Measurements from ENCODE around the gene ZNF554. TPM values are rescaled to one million over a fixed set of nuclear protein-coding genes. Genes with fewer than 3 reads are reported as not detected.

Gene ZNF554
- polyA plus RNA-seq, 1 of the 3 experiments (the other 2 are of a cell fraction) = 1.7 TPM

DNA sequence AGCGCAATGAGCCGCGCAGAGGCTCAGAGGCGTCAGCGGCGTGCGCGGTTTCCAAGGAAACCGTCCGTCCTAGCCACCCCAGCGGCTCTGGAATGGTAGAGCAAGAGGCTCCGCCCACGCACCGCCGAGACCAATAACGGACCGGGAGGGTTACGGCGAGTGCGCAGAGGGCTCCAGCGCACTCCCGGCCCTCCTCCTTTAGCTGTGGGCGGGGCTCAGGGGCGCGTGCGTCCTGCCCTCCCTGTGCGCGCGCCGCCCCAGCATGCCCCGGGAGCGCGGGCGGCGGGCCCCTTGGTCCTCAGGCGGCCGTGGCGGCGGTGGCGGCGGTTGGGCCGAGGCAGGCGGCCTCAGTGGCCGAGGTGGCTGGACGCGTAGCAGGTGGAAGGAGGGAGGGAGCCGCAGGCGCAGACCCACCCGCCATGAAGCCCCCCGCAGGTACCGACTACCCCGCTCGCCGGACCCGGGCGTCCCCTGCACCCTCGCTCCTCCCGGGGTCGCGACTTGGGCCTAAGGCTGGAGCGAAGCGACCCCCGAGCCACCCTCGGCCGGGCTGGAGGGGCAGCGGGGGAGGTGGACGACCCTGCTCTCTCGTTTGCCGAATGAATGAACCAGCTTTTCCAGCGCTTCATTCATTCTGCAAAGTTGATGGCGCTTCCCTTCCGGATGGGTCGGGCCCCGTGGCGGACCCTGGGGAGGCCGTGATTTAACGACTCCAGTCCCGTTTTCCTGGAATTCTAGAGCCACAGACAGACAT lies 34.2 kb upstream of the ZNF554 start, which contains the start of gene THOP1:
TSS of gene THOP1 (plus strand) at position 260 of the 754 bp plus-strand sequence. CDS start at position 420, 160 bp downstream.
- Histone ChIP-seq H3K9me2 (no peaks in the 10 kb centered on the region), H3K4me3 (ENCODE audit: low read depth in 2 of 2, low read length in 1 of 2) (peak within 1 kb of the TSS; percentile 86 to 90), H3K79me2 (ENCODE audit: insufficient read depth) (peaks cover 75% of the 10 kb centered on the region), H3K9me3 (no peaks in the 10 kb centered on the region), H2AFZ (ENCODE audit: low read depth) (peak within 1 kb of the TSS; percentile 92), H3K4me1 (ENCODE audit: control insufficient read depth in 1 of 2, insufficient read depth in 2 of 2, low read depth in 1 of 2, low read length in 1 of 2) (peaks cover 4 to 25% of the 10 kb centered on the region in 2 experiments; a peak in 2 of 4 replicates), H3K27ac (ENCODE audit: low read depth in 2 of 2, low read length in 1 of 2) (peak within 1 kb of the TSS; percentile 61 to 77), H3K36me3 (replicated peaks in 1 of 2; ENCODE audit: control insufficient read depth in 1 of 2, insufficient read depth in 2 of 2, low read length in 1 of 2) (peaks cover 0 to 8% of the 10 kb centered on the region in 2 experiments), H4K20me1 (ENCODE audit: insufficient read depth) (peaks cover 17% of the 10 kb centered on the region), H3F3A (replicated peaks; ENCODE audit: insufficient read depth) (peaks cover 12% of the 10 kb centered on the region), H3K4me2 (peak within 1 kb of the TSS; percentile 83), H3K9ac (peak within 1 kb of the TSS; percentile 86), H3K27me3 (ENCODE audit: insufficient read depth) (no peaks in the 10 kb centered on the region)
- peak; percentile 99 for DNase-seq
- ChIA-PET POLR2A (interaction anchor here (0.6 to 1.0 kb wide), 2 partner anchors 34 to 68 kb away, joined by 3 read pairs; no protein-coding TSS in a partner anchor), CTCF (interaction anchor here (0.8 to 3.4 kb wide), 4 partner anchors 8 to 149 kb away, joined by 3 to 13 read pairs (median 3); partner anchors contain the start of genes ZNF554 and ZNF555)
- WGBS (ENCODE audit: low lambda C conversion rate) = 1% methylated on average over 13 of the region's 78 CpGs
- TF ChIP-seq, protein P1, sequence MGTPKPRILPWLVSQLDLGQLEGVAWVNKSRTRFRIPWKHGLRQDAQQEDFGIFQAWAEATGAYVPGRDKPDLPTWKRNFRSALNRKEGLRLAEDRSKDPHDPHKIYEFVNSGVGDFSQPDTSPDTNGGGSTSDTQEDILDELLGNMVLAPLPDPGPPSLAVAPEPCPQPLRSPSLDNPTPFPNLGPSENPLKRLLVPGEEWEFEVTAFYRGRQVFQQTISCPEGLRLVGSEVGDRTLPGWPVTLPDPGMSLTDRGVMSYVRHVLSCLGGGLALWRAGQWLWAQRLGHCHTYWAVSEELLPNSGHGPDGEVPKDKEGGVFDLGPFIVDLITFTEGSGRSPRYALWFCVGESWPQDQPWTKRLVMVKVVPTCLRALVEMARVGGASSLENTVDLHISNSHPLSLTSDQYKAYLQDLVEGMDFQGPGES (IDR thresholded peaks at IDR 0.05; ENCODE audit: low read depth, low read length) = no peak
- peak; percentile 97 for TF ChIP-seq NRF1 (IDR thresholded peaks at IDR 0.05; ENCODE audit: low read depth, low read length)
- TF ChIP-seq, protein P2, sequence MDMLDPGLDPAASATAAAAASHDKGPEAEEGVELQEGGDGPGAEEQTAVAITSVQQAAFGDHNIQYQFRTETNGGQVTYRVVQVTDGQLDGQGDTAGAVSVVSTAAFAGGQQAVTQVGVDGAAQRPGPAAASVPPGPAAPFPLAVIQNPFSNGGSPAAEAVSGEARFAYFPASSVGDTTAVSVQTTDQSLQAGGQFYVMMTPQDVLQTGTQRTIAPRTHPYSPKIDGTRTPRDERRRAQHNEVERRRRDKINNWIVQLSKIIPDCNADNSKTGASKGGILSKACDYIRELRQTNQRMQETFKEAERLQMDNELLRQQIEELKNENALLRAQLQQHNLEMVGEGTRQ (IDR thresholded peaks at IDR 0.05; ENCODE audit: borderline replicate concordance, low read depth, low read length) = no peak
- TF ChIP-seq MEF2A (IDR thresholded peaks at IDR 0.05; ENCODE audit: borderline replicate concordance, low read depth) = no peak
- TF ChIP-seq EZH2phosphoT487 (IDR thresholded peaks at IDR 0.05; ENCODE audit: borderline replicate concordance, low read depth) = no peak
- no peak for TF ChIP-seq RCOR1 (IDR thresholded peaks at IDR 0.05; ENCODE audit: low read length)
- TF ChIP-seq, protein P3, sequence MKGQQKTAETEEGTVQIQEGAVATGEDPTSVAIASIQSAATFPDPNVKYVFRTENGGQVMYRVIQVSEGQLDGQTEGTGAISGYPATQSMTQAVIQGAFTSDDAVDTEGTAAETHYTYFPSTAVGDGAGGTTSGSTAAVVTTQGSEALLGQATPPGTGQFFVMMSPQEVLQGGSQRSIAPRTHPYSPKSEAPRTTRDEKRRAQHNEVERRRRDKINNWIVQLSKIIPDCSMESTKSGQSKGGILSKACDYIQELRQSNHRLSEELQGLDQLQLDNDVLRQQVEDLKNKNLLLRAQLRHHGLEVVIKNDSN (IDR thresholded peaks at IDR 0.05; ENCODE audit: borderline replicate concordance, low read depth) = no peak
- TF ChIP-seq GABPA (IDR thresholded peaks at IDR 0.05; ENCODE audit: low read depth) = no peak
- TF ChIP-seq, protein P4, sequence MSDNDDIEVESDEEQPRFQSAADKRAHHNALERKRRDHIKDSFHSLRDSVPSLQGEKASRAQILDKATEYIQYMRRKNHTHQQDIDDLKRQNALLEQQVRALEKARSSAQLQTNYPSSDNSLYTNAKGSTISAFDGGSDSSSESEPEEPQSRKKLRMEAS (IDR thresholded peaks at IDR 0.05; ENCODE audit: low read depth) = peak; percentile 32; the same call in 1 of the 2 replicates
- TF ChIP-seq FOXJ3 (CRISPR knock-in tag; IDR thresholded peaks at IDR 0.05) = no peak
- TF ChIP-seq POLR2AphosphoS5 (IDR thresholded peaks at IDR 0.05; ENCODE audit: low read depth, low read length) = peak; percentile 68
- TF ChIP-seq EP300 (IDR thresholded peaks at IDR 0.05; ENCODE audit: borderline replicate concordance in 1 of 2, low read depth in 1 of 2, low read length in 1 of 2) = no peak
- TF ChIP-seq, protein P5, sequence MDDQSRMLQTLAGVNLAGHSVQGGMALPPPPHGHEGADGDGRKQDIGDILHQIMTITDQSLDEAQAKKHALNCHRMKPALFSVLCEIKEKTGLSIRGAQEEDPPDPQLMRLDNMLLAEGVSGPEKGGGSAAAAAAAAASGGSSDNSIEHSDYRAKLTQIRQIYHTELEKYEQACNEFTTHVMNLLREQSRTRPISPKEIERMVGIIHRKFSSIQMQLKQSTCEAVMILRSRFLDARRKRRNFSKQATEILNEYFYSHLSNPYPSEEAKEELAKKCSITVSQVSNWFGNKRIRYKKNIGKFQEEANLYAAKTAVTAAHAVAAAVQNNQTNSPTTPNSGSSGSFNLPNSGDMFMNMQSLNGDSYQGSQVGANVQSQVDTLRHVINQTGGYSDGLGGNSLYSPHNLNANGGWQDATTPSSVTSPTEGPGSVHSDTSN (IDR thresholded peaks at IDR 0.05) = no peak
- TF ChIP-seq TCF12 (IDR thresholded peaks at IDR 0.05) = no peak
- TF ChIP-seq, protein P6, sequence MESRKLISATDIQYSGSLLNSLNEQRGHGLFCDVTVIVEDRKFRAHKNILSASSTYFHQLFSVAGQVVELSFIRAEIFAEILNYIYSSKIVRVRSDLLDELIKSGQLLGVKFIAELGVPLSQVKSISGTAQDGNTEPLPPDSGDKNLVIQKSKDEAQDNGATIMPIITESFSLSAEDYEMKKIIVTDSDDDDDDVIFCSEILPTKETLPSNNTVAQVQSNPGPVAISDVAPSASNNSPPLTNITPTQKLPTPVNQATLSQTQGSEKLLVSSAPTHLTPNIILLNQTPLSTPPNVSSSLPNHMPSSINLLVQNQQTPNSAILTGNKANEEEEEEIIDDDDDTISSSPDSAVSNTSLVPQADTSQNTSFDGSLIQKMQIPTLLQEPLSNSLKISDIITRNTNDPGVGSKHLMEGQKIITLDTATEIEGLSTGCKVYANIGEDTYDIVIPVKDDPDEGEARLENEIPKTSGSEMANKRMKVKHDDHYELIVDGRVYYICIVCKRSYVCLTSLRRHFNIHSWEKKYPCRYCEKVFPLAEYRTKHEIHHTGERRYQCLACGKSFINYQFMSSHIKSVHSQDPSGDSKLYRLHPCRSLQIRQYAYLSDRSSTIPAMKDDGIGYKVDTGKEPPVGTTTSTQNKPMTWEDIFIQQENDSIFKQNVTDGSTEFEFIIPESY (IDR thresholded peaks at IDR 0.05; ENCODE audit: borderline replicate concordance, low read depth) = no peak
- no peak; the same call in 1 of the 2 replicates for TF ChIP-seq SIN3A (IDR thresholded peaks at IDR 0.05; ENCODE audit: borderline replicate concordance, low read depth, low read length)
- no peak for TF ChIP-seq NFIC (IDR thresholded peaks at IDR 0.05; ENCODE audit: borderline replicate concordance)
- TF ChIP-seq JUND (IDR thresholded peaks at IDR 0.05) = no peak
- TF ChIP-seq MXI1 (IDR thresholded peaks at IDR 0.05; ENCODE audit: low read depth, low read length) = peak; percentile 81
- 0 out of 2 replicates have a peak, but pooled peaks have one; percentile 3 for TF ChIP-seq TAF1 (IDR thresholded peaks at IDR 0.05; ENCODE audit: borderline replicate concordance, low read depth, low read length)
- no peak for TF ChIP-seq ELF1 (IDR thresholded peaks at IDR 0.05)
- TF ChIP-seq, protein P7, sequence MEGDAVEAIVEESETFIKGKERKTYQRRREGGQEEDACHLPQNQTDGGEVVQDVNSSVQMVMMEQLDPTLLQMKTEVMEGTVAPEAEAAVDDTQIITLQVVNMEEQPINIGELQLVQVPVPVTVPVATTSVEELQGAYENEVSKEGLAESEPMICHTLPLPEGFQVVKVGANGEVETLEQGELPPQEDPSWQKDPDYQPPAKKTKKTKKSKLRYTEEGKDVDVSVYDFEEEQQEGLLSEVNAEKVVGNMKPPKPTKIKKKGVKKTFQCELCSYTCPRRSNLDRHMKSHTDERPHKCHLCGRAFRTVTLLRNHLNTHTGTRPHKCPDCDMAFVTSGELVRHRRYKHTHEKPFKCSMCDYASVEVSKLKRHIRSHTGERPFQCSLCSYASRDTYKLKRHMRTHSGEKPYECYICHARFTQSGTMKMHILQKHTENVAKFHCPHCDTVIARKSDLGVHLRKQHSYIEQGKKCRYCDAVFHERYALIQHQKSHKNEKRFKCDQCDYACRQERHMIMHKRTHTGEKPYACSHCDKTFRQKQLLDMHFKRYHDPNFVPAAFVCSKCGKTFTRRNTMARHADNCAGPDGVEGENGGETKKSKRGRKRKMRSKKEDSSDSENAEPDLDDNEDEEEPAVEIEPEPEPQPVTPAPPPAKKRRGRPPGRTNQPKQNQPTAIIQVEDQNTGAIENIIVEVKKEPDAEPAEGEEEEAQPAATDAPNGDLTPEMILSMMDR (IDR thresholded peaks at IDR 0.05) = no peak
- TF ChIP-seq RFX5 (IDR thresholded peaks at IDR 0.05; ENCODE audit: low read length) = no peak
- TF ChIP-seq RAD21 (IDR thresholded peaks at IDR 0.05; ENCODE audit: low read length) = no peak
- no peak for TF ChIP-seq RXRA (IDR thresholded peaks at IDR 0.05; ENCODE audit: borderline replicate concordance, low read depth)
